NCI-H2081 (cell line): ENCODE measurements around the gene SHH.
A peak's percentile ranks its signal among the peaks of the same experiment; 100 is the strongest.

ENCODE experiments used
- DNase-seq, 2 experiments: peaks; one replicate each; lab custom pipeline; 2025; lab: John Stamatoyannopoulos, UW

The SHH gene

DNA sequence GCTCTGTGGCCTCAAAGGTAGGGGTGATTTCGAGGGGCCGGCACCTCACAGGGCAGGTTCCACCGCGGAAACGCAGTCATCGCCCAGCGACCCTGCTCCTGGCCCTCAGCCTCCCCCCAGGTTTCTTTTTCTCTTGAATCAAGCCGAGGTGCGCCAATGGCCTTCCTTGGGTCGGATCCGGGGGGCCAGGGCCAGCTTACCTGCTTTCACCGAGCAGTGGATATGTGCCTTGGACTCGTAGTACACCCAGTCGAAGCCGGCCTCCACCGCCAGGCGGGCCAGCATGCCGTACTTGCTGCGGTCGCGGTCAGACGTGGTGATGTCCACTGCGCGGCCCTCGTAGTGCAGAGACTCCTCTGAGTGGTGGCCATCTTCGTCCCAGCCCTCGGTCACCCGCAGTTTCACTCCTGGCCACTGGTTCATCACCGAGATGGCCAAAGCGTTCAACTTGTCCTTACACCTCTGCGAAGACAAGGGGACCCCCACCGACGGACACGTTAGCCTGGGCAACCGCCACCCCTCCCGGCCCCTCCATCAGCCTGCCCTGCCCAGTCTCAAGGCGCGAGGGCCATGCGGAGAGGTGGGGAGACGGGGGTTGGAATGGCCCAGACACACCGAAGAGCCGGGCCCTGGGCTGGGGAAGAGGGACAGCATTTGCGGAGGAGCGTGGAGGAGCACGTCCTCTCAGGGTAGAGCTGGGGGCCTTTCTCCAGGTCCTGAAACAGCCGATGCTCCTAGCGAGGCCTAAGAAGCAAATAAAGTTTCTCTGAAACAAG, 6.0 kb downstream of the SHH start:
- no peak for DNase-seq

DNA sequence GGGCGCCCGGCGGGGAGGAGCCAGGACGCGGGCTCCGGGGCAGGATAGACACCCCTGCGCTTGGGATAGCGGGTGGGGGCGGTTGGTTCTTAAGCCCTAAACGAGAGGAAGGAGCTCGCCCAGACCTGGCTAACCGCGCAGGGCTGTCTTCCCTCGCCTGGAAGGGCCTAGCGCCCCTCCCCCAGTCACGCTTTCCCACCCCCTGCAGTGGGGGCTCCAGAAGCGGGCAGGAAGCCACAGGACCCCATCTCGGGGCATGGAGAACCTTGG, 6.5 kb downstream of the SHH start:
- DNase-seq = no peak

DNA sequence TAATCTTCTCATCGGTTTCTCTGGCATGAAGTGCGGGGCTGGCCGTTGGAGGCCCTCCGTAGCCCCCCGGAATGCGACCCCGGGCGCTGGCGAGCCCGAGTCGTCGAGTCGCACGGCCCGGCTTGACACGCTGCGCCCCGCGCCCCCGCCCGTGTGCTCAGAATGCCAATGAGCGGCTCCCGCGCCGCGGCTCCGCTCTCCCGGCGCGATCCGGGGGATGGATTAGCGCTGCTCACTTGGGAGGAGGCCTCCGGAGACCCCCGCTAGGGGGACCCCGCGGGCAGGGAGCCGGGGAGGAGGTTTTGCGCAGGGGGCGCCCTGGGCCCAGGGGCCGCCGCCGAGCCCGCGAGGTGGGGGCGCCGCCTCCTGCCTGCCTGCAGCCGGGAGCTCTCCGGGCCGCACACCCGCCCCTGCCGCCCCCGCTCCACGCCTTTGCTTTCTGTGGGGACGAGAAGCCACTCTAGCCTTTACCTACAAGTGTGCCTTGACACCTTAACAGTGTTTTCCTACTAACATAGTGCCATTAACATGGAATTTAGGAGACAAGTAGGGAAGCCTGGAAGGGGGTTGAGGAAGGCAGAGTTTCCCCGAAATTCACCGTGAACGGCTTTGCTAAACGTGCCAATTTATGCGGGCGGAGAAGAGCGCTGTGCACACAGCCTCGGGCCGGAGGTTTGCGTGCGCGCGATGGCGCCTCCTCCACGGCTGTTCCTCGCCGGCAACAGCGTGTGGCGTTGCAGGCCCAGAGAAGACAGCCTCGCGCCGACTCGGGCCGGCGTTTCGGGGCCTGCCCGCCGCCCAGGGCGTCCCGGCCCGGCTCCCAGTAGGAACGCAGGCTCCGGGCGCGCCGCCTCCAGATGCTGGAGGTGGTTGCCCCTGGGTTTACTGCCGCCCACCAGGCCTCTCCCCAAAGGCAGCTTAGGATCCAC, 7.1 kb downstream of the SHH start:
- peak; percentile 70 to 76 for DNase-seq

DNA sequence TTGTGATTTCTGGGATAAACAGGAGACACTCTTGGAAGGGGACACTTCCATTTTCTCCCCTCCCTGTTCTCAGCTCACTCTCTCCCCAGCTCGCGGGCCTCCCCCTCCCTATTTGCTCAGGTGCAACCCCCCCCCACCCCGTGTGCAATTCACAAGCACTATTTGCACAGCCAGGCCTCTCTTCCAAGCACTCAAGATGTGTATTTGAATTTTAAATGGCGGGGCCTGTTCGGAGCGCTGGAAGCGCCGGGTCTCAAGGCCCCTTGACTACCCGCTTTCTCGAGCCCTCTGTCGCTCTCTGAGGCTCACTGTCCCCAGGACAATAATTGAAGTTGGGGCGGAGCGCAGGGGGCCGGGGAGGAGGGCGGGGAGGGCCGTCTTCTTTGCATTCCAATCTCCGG, 7.8 kb downstream of the SHH start:
- DNase-seq = no peak

DNA sequence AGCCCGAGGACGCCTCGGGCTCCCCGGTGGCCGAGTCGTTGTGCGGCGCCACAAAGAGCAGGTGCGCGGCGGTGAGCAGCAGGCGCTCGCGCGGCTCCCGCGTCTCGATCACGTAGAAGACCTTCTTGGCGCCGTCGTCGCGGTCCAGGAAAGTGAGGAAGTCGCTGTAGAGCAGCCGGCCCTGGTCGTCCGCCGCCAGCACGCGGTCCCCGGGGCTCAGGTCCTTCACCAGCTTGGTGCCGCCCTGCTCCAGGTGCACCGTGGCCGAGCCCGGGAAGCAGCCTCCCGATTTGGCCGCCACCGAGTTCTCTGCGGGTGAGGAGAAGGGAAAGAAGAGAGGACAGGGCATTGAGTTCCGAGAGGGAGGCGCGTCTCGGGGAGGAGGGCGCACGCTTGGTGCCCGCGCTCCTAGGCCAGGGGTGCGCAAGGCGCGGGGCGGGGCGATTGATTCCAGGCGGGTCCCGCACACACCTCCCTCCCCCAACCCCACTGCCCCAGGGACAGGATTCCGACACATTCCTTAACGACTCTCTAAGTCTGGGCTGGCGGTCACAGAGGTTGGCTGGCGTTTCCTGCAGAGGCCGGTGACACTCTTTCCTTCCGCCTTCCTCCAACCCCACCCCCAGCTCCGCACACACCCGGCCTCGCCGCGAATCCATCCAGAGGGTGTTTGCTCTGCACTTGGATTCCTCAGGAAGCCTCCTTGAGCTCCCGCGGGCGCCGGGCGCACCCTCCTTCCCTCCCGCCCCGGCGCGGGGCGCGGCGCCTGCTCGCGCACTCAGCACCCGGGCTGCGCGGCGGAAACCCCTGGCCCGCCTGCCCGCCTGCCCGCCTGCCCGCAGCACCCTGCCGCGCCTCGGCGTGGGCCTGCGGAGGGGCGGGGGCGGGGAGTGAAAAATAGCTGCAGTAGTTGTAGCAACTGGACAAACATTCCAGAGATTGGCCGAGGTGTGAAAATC, 8.6 kb downstream of the SHH start:
- no peak for DNase-seq

DNA sequence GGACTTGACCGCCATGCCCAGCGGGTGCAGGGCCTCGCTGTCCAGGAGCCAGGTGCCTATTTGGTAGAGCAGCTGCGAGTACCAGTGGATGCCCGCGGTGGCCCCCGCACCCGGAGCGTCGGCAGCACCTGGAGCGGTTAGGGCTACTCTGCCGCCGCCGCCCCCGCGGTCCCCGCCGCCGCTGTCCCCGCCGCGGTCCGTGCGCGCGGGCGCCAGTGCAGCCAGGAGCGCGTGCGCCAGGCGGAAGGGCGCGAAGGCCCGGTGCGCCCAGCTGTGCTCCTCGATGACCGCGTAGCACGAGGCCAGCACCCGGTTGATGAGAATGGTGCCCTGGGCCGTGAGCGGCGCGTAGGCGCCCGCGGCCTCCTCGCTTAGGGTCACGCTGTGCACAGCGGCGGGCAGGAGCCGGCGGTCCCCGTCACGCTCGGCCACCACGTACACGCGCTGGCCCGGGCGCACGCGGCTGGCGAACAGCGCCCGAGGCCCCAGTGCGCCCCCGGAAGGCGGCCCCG, 9.3 kb downstream of the SHH start:
- no peak for DNase-seq

GRCh38 chr7:155802291-155802690, 10.0 kb downstream of the SHH start:
- no peak for DNase-seq

DNA sequence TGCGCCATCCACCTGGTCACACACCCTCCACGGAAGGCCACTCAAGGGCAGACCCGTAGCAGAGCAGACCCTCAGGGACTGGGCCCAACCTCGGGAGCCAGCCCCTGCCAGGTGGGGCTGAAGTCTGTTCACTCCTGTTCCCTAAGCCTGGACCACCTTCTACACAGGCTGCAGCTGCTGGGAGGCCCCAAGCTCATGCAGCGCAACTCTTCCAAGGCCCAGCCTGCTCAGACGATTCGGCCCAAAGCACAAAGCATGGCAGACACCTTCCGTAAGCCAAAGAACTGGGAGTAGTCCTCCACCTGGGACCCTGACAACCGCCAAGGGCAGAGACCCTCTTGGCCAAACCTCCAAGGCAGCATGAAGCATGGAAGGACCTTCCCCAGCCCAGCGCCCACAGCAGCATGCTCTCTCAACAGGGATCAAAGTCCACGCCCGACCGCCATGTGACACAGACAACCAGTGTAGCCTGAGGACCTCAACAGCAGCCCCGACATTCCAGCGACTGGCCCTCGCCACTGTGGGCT, 11.5 kb downstream of the SHH start:
- no peak for DNase-seq

DNA sequence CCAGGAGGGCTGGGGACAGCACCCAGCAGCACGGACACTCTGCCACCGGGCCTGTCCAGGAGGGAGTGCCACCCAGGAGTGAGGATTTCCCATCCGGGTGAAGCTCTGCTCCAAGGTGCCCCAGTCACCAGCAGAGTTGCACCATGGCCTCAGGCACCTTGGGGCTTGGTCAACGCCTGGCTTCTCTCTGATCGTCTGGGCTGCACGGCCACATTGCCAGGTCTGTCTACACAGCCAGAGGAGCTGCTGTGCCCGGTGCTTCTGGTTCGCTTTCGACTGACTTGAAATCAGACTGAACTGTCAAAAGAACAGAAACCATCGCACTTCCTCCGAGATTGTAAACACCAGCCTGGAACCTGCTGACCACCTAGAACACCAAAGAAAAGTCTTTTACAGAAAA, 12.0 kb downstream of the SHH start:
- no peak for DNase-seq

- no peak for DNase-seq
Observed at GRCh38 chr7:155799514-155799913, 12.7 kb downstream of the SHH start.

DNA sequence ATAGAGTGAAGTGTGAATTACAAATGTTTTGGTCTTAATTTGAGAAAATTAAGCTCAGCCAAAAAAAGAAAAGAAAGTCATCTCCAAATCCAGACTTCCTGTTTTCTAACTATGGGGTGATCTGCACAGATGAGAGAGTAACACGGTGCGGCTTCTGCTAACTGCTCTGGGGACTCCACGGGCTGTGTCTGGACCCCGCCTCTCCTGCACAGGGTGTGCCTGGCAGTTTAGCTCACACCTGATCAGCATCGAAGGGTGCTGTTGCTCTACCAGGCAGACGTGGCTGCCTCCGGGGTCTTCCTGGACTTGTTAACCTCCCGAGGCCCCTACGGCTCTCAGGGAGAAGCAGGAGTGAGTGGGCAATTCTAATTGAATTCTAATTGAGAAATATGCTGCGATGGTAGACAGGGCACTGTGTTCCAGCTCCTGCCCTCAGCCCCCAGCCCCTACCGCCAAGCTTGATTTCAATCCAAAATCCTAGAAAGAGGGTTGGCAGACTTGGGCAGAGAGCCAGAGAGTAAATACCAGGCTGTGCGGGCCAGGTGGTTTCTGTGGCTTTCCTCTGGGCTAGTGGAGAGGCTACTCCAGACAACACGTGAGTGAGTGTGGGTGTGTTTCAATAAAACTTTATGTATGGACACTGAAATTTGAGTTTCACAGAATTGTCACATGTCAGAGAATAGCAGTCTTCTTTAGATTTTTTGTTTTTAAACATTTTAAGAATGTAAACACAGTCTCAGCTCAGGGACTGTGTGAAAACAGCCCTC, 13.4 kb downstream of the SHH start:
- DNase-seq = peak; percentile 18 to 69

DNA sequence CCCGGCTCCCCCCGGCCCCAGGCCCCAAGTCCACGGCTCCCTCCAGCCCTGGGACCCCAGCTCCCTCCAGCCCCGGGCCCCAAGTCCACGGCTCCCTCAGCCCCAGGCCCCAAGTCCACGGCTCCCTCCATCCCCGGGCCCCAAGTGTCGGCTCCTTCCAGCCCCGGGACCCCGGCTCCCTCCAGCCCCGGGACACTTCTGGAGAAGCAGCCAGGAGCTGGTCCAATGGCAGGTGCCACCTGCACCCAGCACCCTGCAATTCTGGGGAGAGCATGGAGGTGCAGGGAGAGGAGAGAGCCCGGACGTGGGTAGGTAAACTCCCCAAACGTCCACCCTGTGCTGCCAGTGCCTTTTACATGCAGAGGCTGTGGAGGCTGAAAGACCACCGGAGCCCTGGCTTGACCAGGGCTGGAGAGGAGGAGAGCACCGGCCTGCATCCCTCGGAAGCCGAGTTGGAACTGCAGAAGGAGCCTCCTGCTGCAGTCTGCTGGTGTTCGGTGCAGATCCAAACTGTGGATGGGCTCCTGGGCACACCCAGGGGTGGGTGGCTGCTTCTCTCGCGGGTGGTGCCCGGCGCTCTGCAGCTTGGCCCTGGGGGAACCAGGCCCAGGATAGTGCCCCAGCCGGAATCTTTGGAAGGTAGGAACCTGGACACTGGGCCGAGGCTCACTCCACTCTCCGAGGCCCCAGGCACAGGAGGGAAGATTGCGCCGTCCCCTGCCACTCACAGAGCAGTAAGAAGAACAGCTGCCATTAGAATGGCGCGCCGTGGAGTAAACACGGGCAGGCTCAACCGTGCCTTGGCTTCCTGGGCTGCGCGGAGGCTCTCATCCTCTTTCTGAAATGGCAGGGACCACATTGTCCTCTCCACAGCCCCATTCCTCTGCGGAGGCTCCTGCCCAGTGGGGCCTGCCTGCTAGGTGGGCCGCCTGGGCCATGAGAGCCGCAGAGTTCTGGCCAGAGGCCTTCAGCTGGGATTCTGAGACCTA, 14.7 kb downstream of the SHH start:
- no peak for DNase-seq

DNA sequence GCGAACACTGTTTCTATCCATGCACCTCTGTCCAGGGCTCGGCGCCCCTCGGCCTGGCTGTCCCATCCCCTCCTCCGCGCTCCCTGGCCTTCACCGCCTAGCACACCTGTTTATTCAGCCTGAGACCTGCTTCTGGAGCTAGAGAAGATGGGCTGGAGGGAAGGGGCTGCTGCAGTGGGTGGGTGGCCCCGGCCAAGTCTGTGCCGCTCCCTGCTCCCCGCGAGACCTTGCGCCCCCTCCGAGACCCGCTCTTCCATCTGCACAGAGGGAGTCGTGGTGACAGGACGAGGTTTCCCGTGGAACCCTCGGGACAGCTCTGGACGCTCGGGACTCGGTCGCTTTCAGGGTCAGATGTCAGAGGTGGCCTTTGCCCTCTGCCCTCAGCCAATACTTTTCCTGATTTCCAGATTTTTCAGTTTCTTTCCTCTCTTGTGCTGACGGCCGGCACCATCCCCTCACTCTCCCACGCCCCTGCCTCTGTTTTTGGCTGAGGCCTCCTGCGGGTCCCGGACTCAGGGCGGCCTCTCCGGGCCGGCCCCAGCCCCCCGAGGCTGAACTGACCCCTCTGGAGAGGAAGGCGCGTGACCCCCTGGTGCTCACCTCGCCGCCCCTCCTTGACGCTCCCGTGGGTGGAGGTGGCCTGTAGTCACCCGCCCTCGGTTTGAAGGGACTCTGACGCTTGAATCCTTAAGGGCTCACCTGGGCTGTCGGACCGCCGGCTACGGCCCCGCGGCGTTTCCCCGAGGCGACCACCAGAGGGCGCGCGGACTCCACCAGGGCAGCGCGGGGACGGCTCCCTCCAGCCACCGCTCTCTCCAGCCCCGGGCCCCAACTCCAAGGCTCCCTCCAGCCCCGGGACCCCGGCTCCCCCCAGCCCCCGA, 15.6 kb downstream of the SHH start:
- DNase-seq = peak; percentile 24 to 30

GRCh38 chr7:155795951-155796350, 16.3 kb downstream of the SHH start:
- DNase-seq = no peak

GRCh38 chr7:155795401-155795800, 16.9 kb downstream of the SHH start:
- DNase-seq = no peak

GRCh38 chr7:155794196-155794595, 18.1 kb downstream of the SHH start:
- no peak for DNase-seq

GRCh38 chr7:155793720-155794119, 18.5 kb downstream of the SHH start:
- no peak for DNase-seq

GRCh38 chr7:155792999-155793560, 19.2 kb downstream of the SHH start:
- DNase-seq = no peak
